ENCODE measurements around the gene PRKCA. TPM values are rescaled to one million over a fixed set of nuclear protein-coding genes. Genes with fewer than 3 reads are reported as not detected.

The PRKCA gene
- total and polyA plus RNA-seq, 2 experiments from 2014 or later = 6.4 to 35.4 TPM

GRCh38 chr17:66281661-66282369, 20.6 kb upstream of the PRKCA start:
- no peak for ATAC-seq
- H4K20me1 ChIP-seq (replicated peaks; ENCODE audit: insufficient read depth) = no peaks in the 10 kb centered on the region
- H3K4me3 ChIP-seq = no peak overlapping the region
- H3K4me2 ChIP-seq = no peak overlapping the region
- no peak overlapping the region for H2AFZ ChIP-seq
- Mint-ChIP-seq H3K4me1 (no peaks in the 10 kb centered on the region), H3K27me3 (ENCODE audit: insufficient read depth, low read depth, poor library complexity) (peaks cover 7% of the 10 kb centered on the region), H3K4me3 (no peak overlapping the region), H3K36me3 (ENCODE audit: low read depth) (no peaks in the 10 kb centered on the region), H3K9me3 (no peaks in the 10 kb centered on the region), H3K27ac (no peak overlapping the region)
- TF ChIP-seq NANOG (IDR thresholded peaks at IDR 0.05; ENCODE audit: borderline replicate concordance) (no peak), EZH2phosphoT487 (IDR thresholded peaks at IDR 0.05; ENCODE audit: unreplicated experiment) (no peak), POLR2AphosphoS5 (IDR thresholded peaks at IDR 0.05; ENCODE audit: low read depth) (no peak), CREB1 (CRISPR knock-in tag; IDR thresholded peaks at IDR 0.05; ENCODE audit: low read depth) (no peak), EZH2 (IDR thresholded peaks at IDR 0.05; ENCODE audit: low read depth, unreplicated experiment) (no peak), STAT1 (IDR thresholded peaks at IDR 0.05; ENCODE audit: unreplicated experiment) (no peak), ZNF331 (CRISPR knock-in tag; IDR thresholded peaks at IDR 0.05; ENCODE audit: low read depth) (no peak), ZNF114 (CRISPR knock-in tag; IDR thresholded peaks at IDR 0.05) (no peak), JUNB (IDR thresholded peaks at IDR 0.05; ENCODE audit: unreplicated experiment) (no peak), ETS1 (IDR thresholded peaks at IDR 0.05) (no peak)
- TF ChIP-seq, protein P1, sequence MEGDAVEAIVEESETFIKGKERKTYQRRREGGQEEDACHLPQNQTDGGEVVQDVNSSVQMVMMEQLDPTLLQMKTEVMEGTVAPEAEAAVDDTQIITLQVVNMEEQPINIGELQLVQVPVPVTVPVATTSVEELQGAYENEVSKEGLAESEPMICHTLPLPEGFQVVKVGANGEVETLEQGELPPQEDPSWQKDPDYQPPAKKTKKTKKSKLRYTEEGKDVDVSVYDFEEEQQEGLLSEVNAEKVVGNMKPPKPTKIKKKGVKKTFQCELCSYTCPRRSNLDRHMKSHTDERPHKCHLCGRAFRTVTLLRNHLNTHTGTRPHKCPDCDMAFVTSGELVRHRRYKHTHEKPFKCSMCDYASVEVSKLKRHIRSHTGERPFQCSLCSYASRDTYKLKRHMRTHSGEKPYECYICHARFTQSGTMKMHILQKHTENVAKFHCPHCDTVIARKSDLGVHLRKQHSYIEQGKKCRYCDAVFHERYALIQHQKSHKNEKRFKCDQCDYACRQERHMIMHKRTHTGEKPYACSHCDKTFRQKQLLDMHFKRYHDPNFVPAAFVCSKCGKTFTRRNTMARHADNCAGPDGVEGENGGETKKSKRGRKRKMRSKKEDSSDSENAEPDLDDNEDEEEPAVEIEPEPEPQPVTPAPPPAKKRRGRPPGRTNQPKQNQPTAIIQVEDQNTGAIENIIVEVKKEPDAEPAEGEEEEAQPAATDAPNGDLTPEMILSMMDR (conservative IDR thresholded peaks at IDR 0.05; ENCODE audit: low read depth in 2 of 2) = no peak
- TF ChIP-seq, protein P2, sequence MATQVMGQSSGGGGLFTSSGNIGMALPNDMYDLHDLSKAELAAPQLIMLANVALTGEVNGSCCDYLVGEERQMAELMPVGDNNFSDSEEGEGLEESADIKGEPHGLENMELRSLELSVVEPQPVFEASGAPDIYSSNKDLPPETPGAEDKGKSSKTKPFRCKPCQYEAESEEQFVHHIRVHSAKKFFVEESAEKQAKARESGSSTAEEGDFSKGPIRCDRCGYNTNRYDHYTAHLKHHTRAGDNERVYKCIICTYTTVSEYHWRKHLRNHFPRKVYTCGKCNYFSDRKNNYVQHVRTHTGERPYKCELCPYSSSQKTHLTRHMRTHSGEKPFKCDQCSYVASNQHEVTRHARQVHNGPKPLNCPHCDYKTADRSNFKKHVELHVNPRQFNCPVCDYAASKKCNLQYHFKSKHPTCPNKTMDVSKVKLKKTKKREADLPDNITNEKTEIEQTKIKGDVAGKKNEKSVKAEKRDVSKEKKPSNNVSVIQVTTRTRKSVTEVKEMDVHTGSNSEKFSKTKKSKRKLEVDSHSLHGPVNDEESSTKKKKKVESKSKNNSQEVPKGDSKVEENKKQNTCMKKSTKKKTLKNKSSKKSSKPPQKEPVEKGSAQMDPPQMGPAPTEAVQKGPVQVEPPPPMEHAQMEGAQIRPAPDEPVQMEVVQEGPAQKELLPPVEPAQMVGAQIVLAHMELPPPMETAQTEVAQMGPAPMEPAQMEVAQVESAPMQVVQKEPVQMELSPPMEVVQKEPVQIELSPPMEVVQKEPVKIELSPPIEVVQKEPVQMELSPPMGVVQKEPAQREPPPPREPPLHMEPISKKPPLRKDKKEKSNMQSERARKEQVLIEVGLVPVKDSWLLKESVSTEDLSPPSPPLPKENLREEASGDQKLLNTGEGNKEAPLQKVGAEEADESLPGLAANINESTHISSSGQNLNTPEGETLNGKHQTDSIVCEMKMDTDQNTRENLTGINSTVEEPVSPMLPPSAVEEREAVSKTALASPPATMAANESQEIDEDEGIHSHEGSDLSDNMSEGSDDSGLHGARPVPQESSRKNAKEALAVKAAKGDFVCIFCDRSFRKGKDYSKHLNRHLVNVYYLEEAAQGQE (IDR thresholded peaks at IDR 0.05; ENCODE audit: unreplicated experiment) = no peak
- TF ChIP-seq, protein P3, sequence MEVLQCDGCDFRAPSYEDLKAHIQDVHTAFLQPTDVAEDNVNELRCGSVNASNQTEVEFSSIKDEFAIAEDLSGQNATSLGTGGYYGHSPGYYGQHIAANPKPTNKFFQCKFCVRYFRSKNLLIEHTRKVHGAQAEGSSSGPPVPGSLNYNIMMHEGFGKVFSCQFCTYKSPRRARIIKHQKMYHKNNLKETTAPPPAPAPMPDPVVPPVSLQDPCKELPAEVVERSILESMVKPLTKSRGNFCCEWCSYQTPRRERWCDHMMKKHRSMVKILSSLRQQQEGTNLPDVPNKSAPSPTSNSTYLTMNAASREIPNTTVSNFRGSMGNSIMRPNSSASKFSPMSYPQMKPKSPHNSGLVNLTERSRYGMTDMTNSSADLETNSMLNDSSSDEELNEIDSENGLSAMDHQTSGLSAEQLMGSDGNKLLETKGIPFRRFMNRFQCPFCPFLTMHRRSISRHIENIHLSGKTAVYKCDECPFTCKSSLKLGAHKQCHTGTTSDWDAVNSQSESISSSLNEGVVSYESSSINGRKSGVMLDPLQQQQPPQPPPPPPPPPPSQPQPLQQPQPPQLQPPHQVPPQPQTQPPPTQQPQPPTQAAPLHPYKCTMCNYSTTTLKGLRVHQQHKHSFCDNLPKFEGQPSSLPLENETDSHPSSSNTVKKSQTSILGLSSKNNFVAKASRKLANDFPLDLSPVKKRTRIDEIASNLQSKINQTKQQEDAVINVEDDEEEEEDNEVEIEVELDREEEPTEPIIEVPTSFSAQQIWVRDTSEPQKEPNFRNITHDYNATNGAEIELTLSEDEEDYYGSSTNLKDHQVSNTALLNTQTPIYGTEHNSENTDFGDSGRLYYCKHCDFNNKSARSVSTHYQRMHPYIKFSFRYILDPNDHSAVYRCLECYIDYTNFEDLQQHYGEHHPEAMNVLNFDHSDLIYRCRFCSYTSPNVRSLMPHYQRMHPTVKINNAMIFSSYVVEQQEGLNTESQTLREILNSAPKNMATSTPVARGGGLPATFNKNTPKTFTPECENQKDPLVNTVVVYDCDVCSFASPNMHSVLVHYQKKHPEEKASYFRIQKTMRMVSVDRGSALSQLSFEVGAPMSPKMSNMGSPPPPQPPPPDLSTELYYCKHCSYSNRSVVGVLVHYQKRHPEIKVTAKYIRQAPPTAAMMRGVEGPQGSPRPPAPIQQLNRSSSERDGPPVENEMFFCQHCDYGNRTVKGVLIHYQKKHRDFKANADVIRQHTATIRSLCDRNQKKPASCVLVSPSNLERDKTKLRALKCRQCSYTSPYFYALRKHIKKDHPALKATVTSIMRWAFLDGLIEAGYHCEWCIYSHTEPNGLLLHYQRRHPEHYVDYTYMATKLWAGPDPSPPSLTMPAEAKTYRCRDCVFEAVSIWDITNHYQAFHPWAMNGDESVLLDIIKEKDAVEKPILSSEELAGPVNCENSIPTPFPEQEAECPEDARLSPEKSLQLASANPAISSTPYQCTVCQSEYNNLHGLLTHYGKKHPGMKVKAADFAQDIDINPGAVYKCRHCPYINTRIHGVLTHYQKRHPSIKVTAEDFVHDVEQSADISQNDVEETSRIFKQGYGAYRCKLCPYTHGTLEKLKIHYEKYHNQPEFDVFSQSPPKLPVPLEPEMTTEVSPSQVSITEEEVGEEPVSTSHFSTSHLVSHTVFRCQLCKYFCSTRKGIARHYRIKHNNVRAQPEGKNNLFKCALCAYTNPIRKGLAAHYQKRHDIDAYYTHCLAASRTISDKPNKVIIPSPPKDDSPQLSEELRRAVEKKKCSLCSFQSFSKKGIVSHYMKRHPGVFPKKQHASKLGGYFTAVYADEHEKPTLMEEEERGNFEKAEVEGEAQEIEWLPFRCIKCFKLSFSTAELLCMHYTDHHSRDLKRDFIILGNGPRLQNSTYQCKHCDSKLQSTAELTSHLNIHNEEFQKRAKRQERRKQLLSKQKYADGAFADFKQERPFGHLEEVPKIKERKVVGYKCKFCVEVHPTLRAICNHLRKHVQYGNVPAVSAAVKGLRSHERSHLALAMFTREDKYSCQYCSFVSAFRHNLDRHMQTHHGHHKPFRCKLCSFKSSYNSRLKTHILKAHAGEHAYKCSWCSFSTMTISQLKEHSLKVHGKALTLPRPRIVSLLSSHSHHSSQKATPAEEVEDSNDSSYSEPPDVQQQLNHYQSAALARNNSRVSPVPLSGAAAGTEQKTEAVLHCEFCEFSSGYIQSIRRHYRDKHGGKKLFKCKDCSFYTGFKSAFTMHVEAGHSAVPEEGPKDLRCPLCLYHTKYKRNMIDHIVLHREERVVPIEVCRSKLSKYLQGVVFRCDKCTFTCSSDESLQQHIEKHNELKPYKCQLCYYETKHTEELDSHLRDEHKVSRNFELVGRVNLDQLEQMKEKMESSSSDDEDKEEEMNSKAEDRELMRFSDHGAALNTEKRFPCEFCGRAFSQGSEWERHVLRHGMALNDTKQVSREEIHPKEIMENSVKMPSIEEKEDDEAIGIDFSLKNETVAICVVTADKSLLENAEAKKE (CRISPR knock-in tag; IDR thresholded peaks at IDR 0.05) = no peak
- H3K27me3 ChIP-seq (ENCODE audit: insufficient read depth) = no peaks in the 10 kb centered on the region
- no peaks in the 10 kb centered on the region for H3K36me3 ChIP-seq (ENCODE audit: insufficient read depth)
- H3K27ac ChIP-seq (ENCODE audit: low read depth) = no peak overlapping the region
- H3K9me2 ChIP-seq (ENCODE audit: insufficient read depth) = no peaks in the 10 kb centered on the region
- H3F3A ChIP-seq (replicated peaks; ENCODE audit: low read depth) = no peaks in the 10 kb centered on the region
- no peaks in the 10 kb centered on the region for H3K4me1 ChIP-seq (ENCODE audit: insufficient read depth)
- DNase-seq (ENCODE audit: low spot score) = no peak
- H3K79me2 ChIP-seq (replicated peaks; ENCODE audit: insufficient read depth) = no peaks in the 10 kb centered on the region
